Effector memory CD4-positive, alpha-beta T cell (primary cell): Measurements from ENCODE around the gene SLC16A9.

Experiments
- DNase-seq, 3 donors: peaks; one replicate each; pipeline ENCODE4 v3.0.0-alpha.2; 2020
- H3K27ac ChIP-seq: 2 replicates; pipeline ENCODE4 v1.7.0; 2013; ENCODE audit warnings: mild to moderate bottlenecking, low read length, moderate library complexity; ENCODE audit not compliant: insufficient read depth, poor library complexity, severe bottlenecking
- H3K27me3 ChIP-seq: replicated peaks from 2 replicates; pipeline ENCODE4 v1.7.0; 2013; ENCODE audit warnings: mild to moderate bottlenecking, low read length; ENCODE audit not compliant: insufficient read depth, control insufficient read depth, poor library complexity, severe bottlenecking
- H3K36me3 ChIP-seq: 2 replicates; pipeline ENCODE4 v1.7.0; 2013; ENCODE audit warnings: mild to moderate bottlenecking, low read length, moderate library complexity; ENCODE audit not compliant: control insufficient read depth, insufficient read depth
- H3K4me1 ChIP-seq: 2 replicates; pipeline ENCODE4 v1.7.0; 2013; ENCODE audit warnings: low read length, mild to moderate bottlenecking; ENCODE audit not compliant: control insufficient read depth, insufficient read depth, poor library complexity, severe bottlenecking
- H3K4me3 ChIP-seq: 2 replicates; pipeline ENCODE4 v1.7.0; 2013; ENCODE audit warnings: low read length, low read depth, mild to moderate bottlenecking; ENCODE audit not compliant: insufficient read depth, poor library complexity, severe bottlenecking
- H3K9me3 ChIP-seq: 2 replicates; pipeline ENCODE4 v1.7.0; 2013; ENCODE audit warnings: mild to moderate bottlenecking, low read length, moderate library complexity; ENCODE audit not compliant: control insufficient read depth

SLC16A9 gene

GRCh38 chr10:59631882-59632807 lies 77.5 kb downstream of the SLC16A9 start:
- no peaks in the 10 kb centered on the region for H3K4me1 ChIP-seq
- H3K27ac ChIP-seq, result no peak overlapping the region
- no peaks in the 10 kb centered on the region for H3K27me3 ChIP-seq
- DNase-seq, result no peak
- no peaks in the 10 kb centered on the region for H3K36me3 ChIP-seq
- no peak overlapping the region for H3K4me3 ChIP-seq
- no peaks in the 10 kb centered on the region for H3K9me3 ChIP-seq

DNA sequence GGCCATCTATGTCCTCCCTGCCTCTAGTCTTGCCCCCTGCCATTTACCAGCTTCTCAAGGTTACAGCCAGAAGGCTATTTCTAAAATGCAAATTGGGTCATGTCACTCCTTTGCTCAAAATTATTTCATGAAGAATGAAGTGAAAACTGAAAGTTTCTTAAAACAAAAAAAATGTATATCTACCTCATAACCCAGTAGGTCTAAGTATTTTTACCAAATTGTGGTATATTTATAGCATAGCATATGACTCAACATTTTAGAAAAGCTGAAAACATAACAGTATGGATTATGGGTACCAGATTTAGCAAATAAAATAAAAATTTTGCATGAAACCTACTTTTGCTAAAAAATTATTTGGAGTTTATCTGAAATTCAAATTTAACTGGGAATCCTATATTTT lies 78.4 kb downstream of the SLC16A9 start:
- H3K27me3 ChIP-seq, result no peaks in the 10 kb centered on the region
- H3K9me3 ChIP-seq, result no peaks in the 10 kb centered on the region
- no peak overlapping the region for H3K27ac ChIP-seq
- H3K4me3 ChIP-seq, result no peak overlapping the region
- no peak for DNase-seq
- no peaks in the 10 kb centered on the region for H3K36me3 ChIP-seq
- H3K4me1 ChIP-seq, result no peaks in the 10 kb centered on the region

DNA sequence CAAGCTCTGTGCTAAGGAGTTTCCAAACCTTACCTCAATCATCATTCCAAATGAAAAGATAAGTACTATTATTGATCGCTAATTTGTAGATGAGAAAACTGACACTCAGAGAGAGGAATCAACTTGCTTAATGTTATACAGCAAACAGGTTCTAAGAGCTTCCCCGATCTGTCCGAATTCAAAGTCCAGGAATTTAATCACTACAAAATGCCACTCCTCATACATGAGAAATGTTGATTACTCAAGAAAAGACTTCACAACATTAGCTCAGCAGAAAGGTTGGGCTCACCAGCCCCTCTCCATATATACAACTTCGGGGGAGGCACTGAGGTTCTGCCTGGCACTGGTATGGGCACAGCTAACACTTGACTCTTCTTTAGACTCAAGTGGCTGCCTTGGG lies 80.7 kb downstream of the SLC16A9 start:
- DNase-seq, result no peak
- Histone ChIP-seq H3K27ac (no peak overlapping the region), H3K36me3 (no peaks in the 10 kb centered on the region), H3K9me3 (no peaks in the 10 kb centered on the region), H3K4me3 (no peak overlapping the region), H3K4me1 (no peaks in the 10 kb centered on the region), H3K27me3 (no peaks in the 10 kb centered on the region)

DNA sequence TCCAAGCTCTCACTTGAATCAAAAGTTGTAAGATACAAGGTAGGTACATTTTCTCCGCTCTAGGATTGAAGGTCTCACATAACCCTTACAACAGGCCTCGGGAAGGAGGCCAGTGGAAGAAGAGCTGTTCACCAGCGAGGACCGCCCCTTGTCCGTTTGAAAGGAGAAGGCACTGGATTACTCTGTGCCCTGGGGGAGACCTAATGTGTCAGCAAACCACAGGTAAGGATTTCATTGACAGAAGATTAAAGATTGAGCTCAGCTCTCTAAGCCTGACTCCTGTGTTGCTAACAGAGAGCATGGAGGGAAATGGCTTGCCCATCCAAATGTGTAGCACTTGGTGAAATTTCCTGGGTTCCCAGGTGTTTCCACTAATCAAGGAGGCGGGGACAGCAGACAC lies 81.2 kb downstream of the SLC16A9 start:
- Histone ChIP-seq H3K9me3 (no peaks in the 10 kb centered on the region), H3K27ac (no peak overlapping the region), H3K27me3 (no peaks in the 10 kb centered on the region), H3K36me3 (no peaks in the 10 kb centered on the region), H3K4me1 (no peaks in the 10 kb centered on the region), H3K4me3 (no peak overlapping the region)
- DNase-seq, result no peak

GRCh38 chr10:59627366-59628018 lies 82.2 kb downstream of the SLC16A9 start:
- H3K27me3 ChIP-seq, result no peaks in the 10 kb centered on the region
- no peak for DNase-seq
- no peaks in the 10 kb centered on the region for H3K36me3 ChIP-seq
- H3K27ac ChIP-seq, result no peak overlapping the region
- H3K4me3 ChIP-seq, result no peak overlapping the region
- H3K4me1 ChIP-seq, result no peaks in the 10 kb centered on the region
- H3K9me3 ChIP-seq, result no peaks in the 10 kb centered on the region

DNA sequence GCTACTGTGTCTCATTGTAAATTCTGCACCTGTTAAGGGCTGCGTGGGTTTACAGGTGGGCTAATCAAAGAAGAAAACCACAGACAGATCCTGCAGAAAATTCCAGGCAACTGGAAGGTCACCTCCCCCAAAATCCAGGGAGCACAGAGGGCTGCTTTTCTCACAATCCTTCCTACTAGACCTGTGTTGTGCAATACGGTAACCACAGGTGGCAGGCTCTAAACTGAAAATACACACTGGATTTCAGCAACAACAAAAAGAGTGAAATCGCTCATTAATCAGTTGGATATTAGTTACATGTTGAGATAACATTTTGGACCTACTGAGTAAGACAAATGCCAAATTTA lies 83.2 kb downstream of the SLC16A9 start:
- H3K27ac ChIP-seq, result no peak overlapping the region
- H3K4me1 ChIP-seq, result no peaks in the 10 kb centered on the region
- H3K36me3 ChIP-seq, result no peaks in the 10 kb centered on the region
- H3K4me3 ChIP-seq, result no peak overlapping the region
- no peak for DNase-seq
- no peaks in the 10 kb centered on the region for H3K27me3 ChIP-seq
- H3K9me3 ChIP-seq, result no peaks in the 10 kb centered on the region

DNA sequence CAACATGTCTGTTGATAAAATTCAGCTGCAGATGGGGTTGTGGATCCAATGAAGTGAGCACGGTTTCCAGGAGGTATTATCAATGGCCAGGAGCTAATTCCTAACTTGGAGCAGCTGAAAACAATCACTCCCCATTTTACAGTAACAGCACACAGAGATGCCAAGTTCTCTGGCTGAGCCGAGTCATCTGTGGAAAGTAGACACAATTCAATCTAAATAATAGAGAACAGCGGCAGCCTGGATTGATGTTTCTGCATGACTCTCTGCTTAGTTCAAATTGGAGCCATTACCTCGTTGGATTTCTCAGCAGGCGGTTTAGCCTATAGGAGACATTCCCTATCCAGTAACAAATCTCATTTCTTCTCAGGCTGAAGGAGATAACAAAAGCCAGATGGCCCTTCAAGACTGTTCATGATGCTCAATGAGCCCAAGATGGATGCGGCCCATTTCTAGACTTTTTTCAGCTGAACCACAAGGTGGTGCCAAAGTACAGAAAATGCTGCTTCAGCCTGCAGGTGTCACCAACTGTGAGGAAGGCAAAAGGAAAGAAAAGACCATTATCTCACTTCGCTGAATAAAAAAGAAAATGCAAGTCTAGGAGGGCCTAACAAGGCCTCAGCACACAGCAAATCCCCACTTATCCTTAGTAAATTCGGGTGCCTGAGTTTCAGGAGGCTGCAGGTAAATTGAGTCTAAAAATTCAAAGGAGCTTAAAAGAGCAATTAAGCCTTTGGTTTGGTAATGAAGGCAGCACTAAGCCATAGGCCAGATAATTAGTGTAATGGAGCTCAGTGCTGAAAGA lies 83.7 kb downstream of the SLC16A9 start:
- Histone ChIP-seq H3K36me3 (no peaks in the 10 kb centered on the region), H3K4me3 (no peak overlapping the region), H3K9me3 (no peaks in the 10 kb centered on the region), H3K27me3 (no peaks in the 10 kb centered on the region), H3K4me1 (no peaks in the 10 kb centered on the region), H3K27ac (no peak overlapping the region)
- peak in 1 of 3 donors; percentile 30 for DNase-seq

DNA sequence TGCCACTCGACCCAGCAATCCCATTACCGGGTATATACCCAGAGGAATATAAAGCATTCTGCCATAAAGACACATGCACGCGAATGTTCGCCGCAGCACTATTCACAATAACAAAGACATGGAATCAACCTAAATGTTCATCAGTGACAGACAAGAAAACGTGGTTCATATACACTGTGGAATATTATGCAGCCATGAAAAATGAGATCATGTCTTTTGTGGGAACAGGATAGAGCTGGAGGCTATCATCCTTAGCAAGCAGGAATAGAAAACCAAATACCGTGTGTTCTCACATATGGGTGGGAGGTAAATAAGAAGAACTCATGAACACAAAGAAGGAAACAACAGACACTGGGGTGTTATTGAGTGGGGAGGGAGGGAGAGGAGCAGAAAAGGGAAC lies 84.7 kb downstream of the SLC16A9 start:
- H3K27ac ChIP-seq, result no peak overlapping the region
- H3K36me3 ChIP-seq, result no peaks in the 10 kb centered on the region
- H3K27me3 ChIP-seq, result no peaks in the 10 kb centered on the region
- no peak overlapping the region for H3K4me3 ChIP-seq
- no peaks in the 10 kb centered on the region for H3K4me1 ChIP-seq
- H3K9me3 ChIP-seq, result no peaks in the 10 kb centered on the region
- no peak for DNase-seq

DNA sequence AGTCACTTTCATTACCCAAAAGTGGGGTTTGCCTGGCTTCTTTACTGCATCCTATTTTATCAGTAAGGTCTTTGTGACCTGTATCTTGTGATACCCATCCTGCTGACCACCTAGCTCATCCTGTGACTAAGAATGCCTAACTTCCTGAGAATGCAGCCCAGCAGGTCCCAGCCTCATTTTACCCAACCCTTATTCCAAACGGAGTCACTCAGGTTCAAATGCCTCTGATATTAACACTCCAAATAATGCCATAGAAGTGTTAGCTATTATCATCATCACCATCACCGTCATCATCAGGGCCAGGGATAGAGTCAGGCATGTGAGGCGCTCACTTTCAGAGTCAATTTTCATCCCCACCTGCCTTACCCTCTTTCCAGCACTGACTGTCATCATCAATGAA lies 85.5 kb downstream of the SLC16A9 start:
- no peaks in the 10 kb centered on the region for H3K36me3 ChIP-seq
- no peak for DNase-seq
- no peak overlapping the region for H3K27ac ChIP-seq
- no peaks in the 10 kb centered on the region for H3K9me3 ChIP-seq
- H3K4me3 ChIP-seq, result no peak overlapping the region
- H3K4me1 ChIP-seq, result no peaks in the 10 kb centered on the region
- no peaks in the 10 kb centered on the region for H3K27me3 ChIP-seq
